MM.1S (cell line): ENCODE measurements around the gene KCNK5.

ENCODE experiments used
- CTCF ChIP-seq: fragments of 300-600 bp; sonication (generic); IDR thresholded peaks from 2 replicates; pipeline ENCODE4 v1.5.1; 2016; ENCODE audit warnings: antibody characterized with exemption, low read length, mixed read lengths
- EZH2 ChIP-seq: fragments of 300-600 bp; sonication (generic); optimal IDR thresholded peaks from 2 replicates; pipeline ENCODE3; 2017; ENCODE audit warnings: low read depth, mild to moderate bottlenecking, antibody characterized with exemption, low read length, mixed read lengths
- EZH2phosphoT487 ChIP-seq: fragments of 300-600 bp; sonication (generic); IDR thresholded peaks from 2 replicates; pipeline ENCODE4 v1.6.1; 2018; ENCODE audit warnings: antibody characterized with exemption, low read length

GRCh38 chr6:39199976-39200375 lies 29.3 kb downstream of the KCNK5 start:
- TF ChIP-seq EZH2 (no peak), CTCF (no peak), EZH2phosphoT487 (no peak)
